Ovary (tissue), 3 donors: ENCODE results near the gene HPSE.

Experiments used
- CTCF ChIP-seq, 3 donors: fragments of 450-650 bp in 2 of 3; fragments of 200-600 bp in 1 of 3; IDR thresholded peaks; one replicate each; pipeline versions ENCODE4 v1.5.1 to v1.8.0; 2016 to 2022; ENCODE audit warnings: antibody characterized with exemption in 3 of 3, mild to moderate bottlenecking in 1 of 3
- EP300 ChIP-seq: sonication (generic); formaldehyde crosslinking; IDR thresholded peaks from one replicate; pipeline ENCODE4 v1.6.1; 2017; ENCODE audit warnings: antibody characterized with exemption
- donor health status: DM: no; HTN: no; CAD: no.

GRCh38 chr4:83285055-83285407 is 49.6 kb downstream of the HPSE start:
- TF ChIP-seq CTCF (IDR thresholded peaks at IDR 0.05) (no peak), EP300 (no peak)
